ENCODE data around the gene AP4E1. TPM values are rescaled to one million over a fixed set of nuclear protein-coding genes. Genes with fewer than 3 reads are reported as not detected.
"Not testable (repeated sequence)": the region's sequence is repeated elsewhere in the genome, so short reads cannot be mapped to it uniquely, and the experiment has no call there.

Gene AP4E1
- total RNA-seq, 1 donor from 2014 or later: 16.5 TPM

DNA sequence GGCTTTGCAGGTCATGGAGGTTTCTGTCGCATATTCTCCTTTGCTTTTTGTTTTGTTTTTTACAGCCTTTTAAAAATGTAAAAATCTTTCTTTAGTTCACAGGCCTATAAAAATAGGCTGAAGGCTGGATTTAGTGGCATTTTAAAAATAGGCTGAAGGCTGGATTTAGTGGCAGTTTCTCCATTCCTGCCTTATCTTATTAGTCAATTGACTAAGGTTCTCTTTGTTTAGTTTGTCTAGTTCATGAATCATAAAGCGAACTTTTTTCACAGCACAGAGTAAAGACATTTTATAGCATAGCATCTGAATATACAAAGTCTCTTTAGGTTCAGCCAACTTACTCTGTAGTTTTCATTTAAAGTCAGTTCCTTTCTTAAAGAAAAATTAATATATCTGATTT lies 31.4 kb downstream of the AP4E1 start:
- H3K4me3 Mint-ChIP-seq: no peak overlapping the region
- H3K27me3 Mint-ChIP-seq: no peaks in the 10 kb centered on the region
- no peak overlapping the region for H3K27ac Mint-ChIP-seq
- H3K4me1 Mint-ChIP-seq: no peaks in the 10 kb centered on the region
- peaks cover 31% of the 10 kb centered on the region for H3K36me3 Mint-ChIP-seq (ENCODE audit: low read depth)
- DNase-seq: no peak
- intact Hi-C loops (cut with micrococcal nuclease): no loop called here
- no peaks in the 10 kb centered on the region for H3K9me3 Mint-ChIP-seq

DNA sequence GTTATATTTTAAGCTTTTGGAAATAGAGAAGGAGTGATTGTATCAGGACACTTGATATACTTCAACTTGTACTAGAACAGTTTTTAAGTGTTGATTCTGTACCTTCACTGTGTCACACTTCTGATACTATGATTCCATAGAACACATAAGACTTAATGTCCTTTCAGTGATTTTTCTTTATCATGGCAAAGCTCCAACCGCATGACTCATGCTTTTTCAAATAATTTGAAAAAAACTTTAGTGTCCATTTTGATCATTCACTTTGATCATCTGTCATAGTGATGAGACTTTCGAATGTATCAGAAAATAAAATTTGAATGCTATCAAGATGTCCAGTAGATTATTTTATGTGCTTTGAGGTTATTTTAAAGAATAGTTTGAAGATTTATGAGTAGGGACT lies 32.0 kb downstream of the AP4E1 start:
- Mint-ChIP-seq H3K36me3 (ENCODE audit: low read depth) (peaks cover 32% of the 10 kb centered on the region), H3K27me3 (no peaks in the 10 kb centered on the region), H3K4me1 (no peaks in the 10 kb centered on the region), H3K4me3 (no peak overlapping the region), H3K9me3 (no peaks in the 10 kb centered on the region), H3K27ac (no peak overlapping the region)
- intact Hi-C loops (cut with micrococcal nuclease): no loop called here
- no peak for DNase-seq

DNA sequence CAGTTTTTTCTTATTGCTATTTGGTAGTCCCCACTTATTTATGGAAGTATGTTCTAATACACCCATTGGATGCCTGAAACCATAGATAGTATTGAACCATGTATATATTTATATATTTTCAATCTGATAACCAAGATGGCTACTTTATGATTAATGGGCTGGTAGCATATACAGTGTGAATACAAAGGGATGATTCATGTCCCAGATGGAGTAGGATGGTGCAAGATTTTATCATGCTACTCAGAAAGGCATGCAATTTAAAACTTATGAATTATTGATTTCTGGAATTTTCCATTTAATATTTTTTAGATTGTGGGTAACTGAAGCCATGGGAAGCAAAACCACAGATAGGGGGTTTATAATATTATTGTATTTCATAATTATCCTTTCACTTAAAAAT lies 35.2 kb downstream of the AP4E1 start:
- H3K4me3 Mint-ChIP-seq: no peak overlapping the region
- intact Hi-C loops (cut with micrococcal nuclease): no loop called here

DNA sequence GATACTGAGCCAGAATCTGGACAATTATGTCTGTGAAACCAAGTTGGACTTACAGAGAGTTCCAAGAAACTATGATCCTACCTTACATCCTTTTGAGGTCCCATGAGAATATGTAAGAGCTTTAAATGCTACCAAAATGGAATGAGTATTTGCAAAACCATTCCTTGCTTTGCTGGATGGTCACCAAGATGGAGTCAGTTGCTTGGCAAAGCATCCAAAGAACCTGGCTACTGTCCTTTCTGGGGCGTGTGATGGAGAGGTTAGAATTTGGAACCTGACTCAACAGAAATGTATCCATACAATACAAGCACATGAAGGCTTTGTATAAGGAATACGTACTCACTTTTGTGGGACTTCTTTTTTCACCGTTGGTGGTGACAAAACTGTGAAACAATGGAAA lies 36.2 kb downstream of the AP4E1 start:
- DNase-seq: no peak
- Mint-ChIP-seq H3K27me3 (no peaks in the 10 kb centered on the region), H3K4me3 (no peak overlapping the region), H3K36me3 (ENCODE audit: low read depth) (peaks cover 28% of the 10 kb centered on the region), H3K4me1 (no peaks in the 10 kb centered on the region), H3K9me3 (no peaks in the 10 kb centered on the region), H3K27ac (no peak overlapping the region)
- intact Hi-C loops (cut with micrococcal nuclease): no loop called here

More for the DNA sequence above, 35.2 kb downstream of the AP4E1 start:
- Mint-ChIP-seq H3K27ac (no peak overlapping the region), H3K9me3 (no peaks in the 10 kb centered on the region), H3K27me3 (no peaks in the 10 kb centered on the region), H3K36me3 (ENCODE audit: low read depth) (peaks cover 24% of the 10 kb centered on the region), H3K4me1 (no peaks in the 10 kb centered on the region)
- DNase-seq: no peak

DNA sequence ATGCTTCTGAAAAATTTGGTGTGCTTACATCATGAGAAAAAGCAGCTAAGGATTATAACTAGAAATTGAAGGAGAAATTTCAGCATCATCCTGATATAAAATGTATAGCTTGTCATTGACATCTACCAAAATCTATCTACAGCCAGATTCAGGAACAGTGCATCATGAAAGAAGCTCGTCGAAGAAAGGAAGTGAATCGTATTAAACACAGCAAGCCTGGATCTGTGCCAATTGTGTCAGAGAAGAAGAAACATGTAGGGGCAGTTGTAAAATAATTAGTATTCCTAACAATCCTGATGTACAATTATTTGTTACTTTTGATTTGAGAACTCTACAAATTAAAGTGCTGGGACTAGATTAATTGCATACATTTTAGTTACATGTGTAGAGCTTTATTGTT lies 37.2 kb downstream of the AP4E1 start:
- H3K27ac Mint-ChIP-seq: no peak overlapping the region
- DNase-seq: no peak
- peaks cover 2% of the 10 kb centered on the region for H3K9me3 Mint-ChIP-seq
- no peaks in the 10 kb centered on the region for H3K4me1 Mint-ChIP-seq
- intact Hi-C loops (cut with micrococcal nuclease): no loop called here
- H3K27me3 Mint-ChIP-seq: no peaks in the 10 kb centered on the region
- no peak overlapping the region for H3K4me3 Mint-ChIP-seq
- H3K36me3 Mint-ChIP-seq (ENCODE audit: low read depth): peaks cover 35% of the 10 kb centered on the region

DNA sequence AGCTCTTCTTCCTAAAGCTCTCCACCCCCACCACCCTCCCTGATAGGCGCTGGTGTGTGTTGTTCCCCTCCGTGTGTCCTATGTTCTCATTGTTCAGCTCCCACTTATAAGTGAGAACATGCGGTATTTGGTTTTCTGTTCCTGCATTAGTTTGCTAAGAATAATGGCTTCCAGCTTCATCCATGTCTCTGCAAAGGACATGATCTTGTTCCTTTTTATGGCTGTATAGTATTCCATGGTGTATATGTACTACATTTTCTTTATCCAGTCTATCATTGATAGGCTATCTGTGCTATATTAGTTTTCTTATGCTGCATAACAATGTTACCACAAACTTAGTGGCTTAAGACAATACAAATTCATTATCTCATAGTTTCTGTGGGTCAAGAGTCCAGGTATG lies 42.3 kb downstream of the AP4E1 start:
- H3K4me1 Mint-ChIP-seq; H3K27me3 Mint-ChIP-seq; H3K4me3 Mint-ChIP-seq; DNase-seq; intact Hi-C loops (cut with micrococcal nuclease); H3K27ac Mint-ChIP-seq: not testable (repeated sequence)
- peaks cover 56% of the 10 kb centered on the region for H3K36me3 Mint-ChIP-seq (ENCODE audit: low read depth)
- peaks cover 27% of the 10 kb centered on the region for H3K9me3 Mint-ChIP-seq

DNA sequence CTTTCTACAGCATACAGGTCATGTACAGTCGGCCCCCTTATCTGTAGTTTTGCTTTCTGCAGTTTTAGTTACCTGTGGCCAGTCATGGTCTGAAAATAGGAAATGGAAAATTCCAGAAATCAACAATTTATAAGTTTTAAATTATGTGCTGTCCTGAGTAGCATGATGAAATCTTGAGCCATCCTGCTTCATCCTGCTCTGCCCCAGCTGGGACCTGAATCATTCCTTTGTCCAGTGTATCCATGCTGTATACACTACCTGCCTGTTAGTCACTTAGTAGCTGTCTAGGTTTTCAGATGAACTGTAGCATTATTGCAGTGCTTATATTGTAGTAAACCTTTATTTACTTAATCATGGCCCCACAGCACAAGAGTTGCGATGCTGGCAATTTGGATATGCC lies 44.8 kb downstream of the AP4E1 start:
- Mint-ChIP-seq H3K27me3 (no peaks in the 10 kb centered on the region), H3K36me3 (ENCODE audit: low read depth) (peaks cover 76% of the 10 kb centered on the region), H3K27ac (no peak overlapping the region), H3K4me3 (no peak overlapping the region), H3K9me3 (peaks cover 34% of the 10 kb centered on the region), H3K4me1 (peaks cover 2% of the 10 kb centered on the region)
- intact Hi-C loops (cut with micrococcal nuclease): no loop called here
- DNase-seq: no peak

DNA sequence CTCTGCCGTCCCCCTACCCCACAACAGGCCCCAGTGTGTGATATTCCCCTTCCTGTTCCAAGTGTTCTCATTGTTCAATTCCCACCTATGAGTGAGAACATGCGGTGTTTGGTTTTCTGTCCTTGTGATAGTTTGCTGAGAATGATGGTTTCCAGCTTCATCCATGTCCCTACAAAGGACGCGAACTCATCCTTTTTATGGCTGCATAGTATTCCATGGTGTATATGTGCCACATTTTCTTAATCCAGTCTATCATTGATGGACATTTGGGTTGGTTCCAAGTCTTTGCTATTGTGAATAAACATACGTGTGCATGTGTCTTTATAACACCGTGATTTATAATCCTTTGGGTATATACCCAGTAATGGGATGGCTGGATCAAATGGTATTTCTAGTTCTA lies 46.4 kb downstream of the AP4E1 start:
- H3K4me3 Mint-ChIP-seq; H3K27me3 Mint-ChIP-seq; DNase-seq; intact Hi-C loops (cut with micrococcal nuclease); H3K27ac Mint-ChIP-seq; H3K4me1 Mint-ChIP-seq: not testable (repeated sequence)
- Mint-ChIP-seq H3K9me3 (peaks cover 43% of the 10 kb centered on the region), H3K36me3 (ENCODE audit: low read depth) (peaks cover 85% of the 10 kb centered on the region)

DNA sequence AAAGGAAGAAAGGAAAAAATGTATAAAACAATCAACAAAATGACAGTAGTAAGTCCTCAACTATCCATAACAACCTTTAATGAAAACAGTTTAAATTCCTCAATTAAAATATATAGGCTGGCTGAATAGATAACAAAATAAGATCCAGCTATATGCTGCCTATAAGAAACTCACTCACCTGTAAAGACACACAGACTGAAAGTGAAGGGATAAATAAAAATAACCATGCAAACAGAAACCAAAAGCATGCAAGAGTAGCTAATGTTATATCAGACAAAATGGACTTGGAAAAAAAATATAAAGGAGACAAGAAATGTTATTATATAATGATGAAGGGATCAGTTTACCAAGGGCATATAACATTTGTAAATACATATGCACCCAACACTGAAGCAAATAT lies 51.2 kb downstream of the AP4E1 start:
- Mint-ChIP-seq H3K4me3 (no peak overlapping the region), H3K9me3 (peaks cover 55% of the 10 kb centered on the region), H3K27ac (no peak overlapping the region), H3K4me1 (peaks cover 2% of the 10 kb centered on the region), H3K27me3 (no peaks in the 10 kb centered on the region), H3K36me3 (ENCODE audit: low read depth) (peaks cover 88% of the 10 kb centered on the region)
- DNase-seq: no peak
- intact Hi-C loops (cut with micrococcal nuclease): no loop called here

DNA sequence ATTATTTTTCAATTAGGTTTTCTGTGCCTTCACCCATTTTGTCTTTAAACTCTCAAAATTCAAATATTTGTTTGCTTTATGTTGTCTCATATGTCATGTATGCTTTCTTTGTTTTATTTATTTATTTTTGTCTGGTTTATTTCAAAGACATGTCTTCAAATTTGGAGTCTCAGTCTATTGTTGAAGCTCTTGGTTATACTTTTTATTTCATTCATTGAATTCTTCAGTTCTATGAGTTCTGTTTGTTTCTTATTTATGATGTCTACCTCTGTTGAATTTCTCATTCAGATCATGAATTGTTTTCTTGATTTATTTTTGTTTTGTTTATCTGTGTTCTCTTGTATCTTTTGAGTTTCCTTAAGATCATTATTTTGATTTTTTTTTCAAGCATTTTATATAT lies 55.6 kb downstream of the AP4E1 start:
- intact Hi-C loops (cut with micrococcal nuclease): no loop called here
- Mint-ChIP-seq H3K4me1 (no peaks in the 10 kb centered on the region), H3K36me3 (ENCODE audit: low read depth) (peaks cover 79% of the 10 kb centered on the region), H3K9me3 (peaks cover 48% of the 10 kb centered on the region), H3K27ac (no peak overlapping the region), H3K4me3 (no peak overlapping the region), H3K27me3 (no peaks in the 10 kb centered on the region)
- DNase-seq: no peak

DNA sequence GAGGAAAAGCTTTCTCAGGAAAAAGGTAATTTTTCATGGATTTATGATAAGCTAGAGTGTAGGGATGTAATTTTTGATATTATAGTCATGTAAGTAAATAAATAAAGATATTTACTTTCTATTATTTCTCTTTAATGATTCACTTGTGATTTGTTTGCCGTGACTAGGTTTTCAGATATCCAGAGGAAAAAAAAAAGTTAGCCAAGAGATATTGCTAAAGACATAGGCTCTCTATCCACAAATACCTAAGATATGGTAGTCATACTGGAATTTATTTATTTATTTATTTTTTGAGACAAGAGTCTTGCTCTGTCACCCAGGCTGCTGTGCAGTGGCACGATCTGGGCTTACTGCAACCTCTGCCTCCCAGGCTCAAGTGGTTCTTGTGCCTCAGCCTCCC lies 59.9 kb downstream of the AP4E1 start:
- H3K9me3 Mint-ChIP-seq: peaks cover 35% of the 10 kb centered on the region
- intact Hi-C loops (cut with micrococcal nuclease): no loop called here

DNA sequence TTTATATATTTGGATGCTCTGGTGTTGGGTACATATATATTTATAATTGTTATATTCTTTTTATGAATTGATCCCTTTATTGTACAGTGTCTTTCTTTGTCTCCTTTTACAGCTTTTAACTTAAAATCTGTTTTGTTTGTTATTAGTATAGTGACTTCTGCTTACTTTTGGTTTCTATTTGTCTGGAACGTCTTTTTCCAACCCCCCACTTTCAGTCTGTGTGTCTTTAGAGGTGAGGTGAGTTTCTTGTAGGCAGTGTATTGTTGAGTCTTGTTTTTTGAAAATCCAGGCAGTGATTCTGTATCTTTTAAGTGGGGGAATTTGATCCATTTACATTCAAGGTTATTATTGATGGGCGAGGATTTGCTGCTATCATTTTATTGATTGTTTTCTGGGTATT lies 62.0 kb downstream of the AP4E1 start:
- Mint-ChIP-seq H3K27ac (no peak overlapping the region), H3K36me3 (ENCODE audit: low read depth) (peaks cover 73% of the 10 kb centered on the region), H3K27me3 (no peaks in the 10 kb centered on the region), H3K4me3 (no peak overlapping the region), H3K9me3 (peaks cover 32% of the 10 kb centered on the region), H3K4me1 (peaks cover 3% of the 10 kb centered on the region)
- intact Hi-C loops (cut with micrococcal nuclease): no loop called here
- no peak for DNase-seq

More for the DNA sequence above, 59.9 kb downstream of the AP4E1 start:
- Mint-ChIP-seq H3K4me3 (no peak overlapping the region), H3K36me3 (ENCODE audit: low read depth) (peaks cover 79% of the 10 kb centered on the region), H3K27me3 (no peaks in the 10 kb centered on the region), H3K27ac (no peak overlapping the region), H3K4me1 (peaks cover 3% of the 10 kb centered on the region)
- no peak for DNase-seq

DNA sequence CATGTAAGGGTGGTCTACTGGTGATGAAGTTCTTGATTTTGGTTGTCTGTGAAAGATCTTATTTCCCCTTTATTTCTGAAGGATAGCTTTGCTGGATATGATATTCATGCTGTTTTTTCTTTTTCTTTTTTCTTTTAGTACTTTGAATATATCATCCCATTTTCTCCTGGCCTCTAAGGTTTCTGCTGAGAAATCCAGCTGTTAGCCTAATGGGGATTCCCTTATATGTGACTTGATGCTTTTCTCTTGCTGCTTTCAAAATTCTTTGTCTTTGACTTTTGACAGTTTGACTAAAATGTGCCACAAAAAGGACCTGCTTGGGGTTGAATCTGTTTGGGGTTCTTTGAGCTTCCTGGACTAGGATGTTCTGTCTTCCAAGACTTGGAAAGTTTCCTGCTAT lies 62.6 kb downstream of the AP4E1 start:
- peaks cover 70% of the 10 kb centered on the region for H3K36me3 Mint-ChIP-seq (ENCODE audit: low read depth)
- H3K4me3 Mint-ChIP-seq: no peak overlapping the region
- intact Hi-C loops (cut with micrococcal nuclease): no loop called here
- no peak overlapping the region for H3K27ac Mint-ChIP-seq
- peaks cover 29% of the 10 kb centered on the region for H3K9me3 Mint-ChIP-seq
- H3K4me1 Mint-ChIP-seq: peaks cover 3% of the 10 kb centered on the region
- no peak for DNase-seq
- H3K27me3 Mint-ChIP-seq: no peaks in the 10 kb centered on the region

DNA sequence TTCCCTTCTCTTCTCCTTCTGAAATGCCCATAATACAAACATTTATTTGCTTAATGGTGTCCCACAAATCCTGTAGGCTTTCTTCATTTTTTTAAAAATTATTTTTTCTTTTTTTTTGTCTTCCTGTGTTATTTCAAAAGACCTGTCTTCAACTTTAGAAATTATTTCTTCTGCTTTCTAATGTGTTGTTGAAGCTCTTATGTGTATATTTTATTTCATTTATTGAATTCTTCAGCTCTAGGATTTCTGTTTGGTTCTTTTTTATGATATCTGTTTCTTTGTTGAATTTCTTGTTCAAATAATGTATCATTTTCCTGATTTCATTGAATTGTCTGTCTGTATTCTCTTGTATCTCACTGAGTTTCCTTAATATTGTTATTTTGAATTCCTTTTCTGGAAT lies 63.1 kb downstream of the AP4E1 start:
- H3K4me3 Mint-ChIP-seq: no peak overlapping the region
- H3K36me3 Mint-ChIP-seq (ENCODE audit: low read depth): peaks cover 72% of the 10 kb centered on the region
- H3K27ac Mint-ChIP-seq: no peak overlapping the region
- DNase-seq: no peak
- intact Hi-C loops (cut with micrococcal nuclease): no loop called here
- H3K27me3 Mint-ChIP-seq: no peaks in the 10 kb centered on the region
- H3K4me1 Mint-ChIP-seq: peaks cover 3% of the 10 kb centered on the region
- H3K9me3 Mint-ChIP-seq: peaks cover 29% of the 10 kb centered on the region

DNA sequence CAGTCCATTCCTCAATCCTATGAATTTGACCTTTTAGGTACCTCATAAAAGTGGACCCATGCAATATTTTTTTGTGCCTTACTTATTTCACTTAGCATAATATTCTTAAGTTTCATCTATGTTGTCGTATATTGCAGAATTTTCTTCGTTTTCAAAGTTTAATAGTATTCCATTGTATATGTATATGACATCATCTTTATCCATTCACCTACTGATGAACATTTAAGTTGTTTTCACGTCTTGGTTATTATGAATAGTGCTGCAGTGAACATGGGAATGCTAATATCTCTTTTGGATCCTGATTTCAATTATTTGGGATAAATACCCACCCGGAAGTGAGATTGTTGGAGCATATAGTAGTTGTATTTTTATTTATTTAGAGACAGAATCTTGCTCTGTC lies 65.1 kb downstream of the AP4E1 start:
- no peak for DNase-seq
- peaks cover 62% of the 10 kb centered on the region for H3K36me3 Mint-ChIP-seq (ENCODE audit: low read depth)
- no peak overlapping the region for H3K27ac Mint-ChIP-seq
- H3K4me1 Mint-ChIP-seq: peaks cover 4% of the 10 kb centered on the region
- peaks cover 26% of the 10 kb centered on the region for H3K9me3 Mint-ChIP-seq
- no peaks in the 10 kb centered on the region for H3K27me3 Mint-ChIP-seq
- intact Hi-C loops (cut with micrococcal nuclease): no loop called here
- no peak overlapping the region for H3K4me3 Mint-ChIP-seq
